HG02763 (cell line): ENCODE data around the gene PDE4D.

ENCODE experiments used
- ATAC-seq: cut with Tn5 transposase; IDR thresholded peaks from one replicate; pipeline ENCODE4 v1.9.1; 2021; ENCODE audit warnings: mild to moderate bottlenecking, moderate library complexity; ENCODE audit not compliant: unreplicated experiment

The PDE4D gene

GRCh38 chr5:59893429-59894227, at the start of gene PDE4D:
Gene PDE4D (minus strand): TSS chr5:59893726.
- no peak for ATAC-seq

- ATAC-seq = no peak
These were observed 44.1 kb upstream of the PDE4D start for GRCh38 chr5:59937633-59938032.

GRCh38 chr5:59923465-59923864, 29.9 kb upstream of the PDE4D start:
- ATAC-seq = no peak

- ATAC-seq = no peak
These were observed 28.7 kb upstream of the PDE4D start for GRCh38 chr5:59922220-59922619.

- ATAC-seq = no peak
These were observed 28.3 kb upstream of the PDE4D start for GRCh38 chr5:59921816-59922215.

GRCh38 chr5:59919484-59919883, 26.0 kb upstream of the PDE4D start:
- no peak for ATAC-seq

GRCh38 chr5:59917121-59917520, 23.6 kb upstream of the PDE4D start:
- ATAC-seq = no peak

- no peak for ATAC-seq
These were observed 11.7 kb upstream of the PDE4D start for GRCh38 chr5:59905188-59905587.

GRCh38 chr5:59897075-59897474, 3.5 kb upstream of the PDE4D start:
- no peak for ATAC-seq

- no peak for ATAC-seq
These were observed 1.4 kb downstream of the PDE4D start for GRCh38 chr5:59891962-59892643.

GRCh38 chr5:59887274-59887673, 6.3 kb downstream of the PDE4D start:
- no peak for ATAC-seq

GRCh38 chr5:59874675-59875074, 18.9 kb downstream of the PDE4D start:
- no peak for ATAC-seq

GRCh38 chr5:59873113-59873512, 20.4 kb downstream of the PDE4D start:
- ATAC-seq = no peak

- no peak for ATAC-seq
These were observed 26.9 kb downstream of the PDE4D start for GRCh38 chr5:59866661-59867060.

GRCh38 chr5:59864718-59865117, 28.8 kb downstream of the PDE4D start:
- ATAC-seq = no peak

GRCh38 chr5:59863777-59864176, 29.7 kb downstream of the PDE4D start:
- ATAC-seq = no peak

GRCh38 chr5:59856358-59856757, 37.2 kb downstream of the PDE4D start:
- no peak for ATAC-seq

- ATAC-seq = no peak
These were observed 42.8 kb downstream of the PDE4D start for GRCh38 chr5:59850766-59851165.

- ATAC-seq = no peak
These were observed 45.9 kb downstream of the PDE4D start for GRCh38 chr5:59847586-59847985.

GRCh38 chr5:59845730-59846129, 47.8 kb downstream of the PDE4D start:
- no peak for ATAC-seq

GRCh38 chr5:59843511-59844213, 49.9 kb downstream of the PDE4D start:
- no peak for ATAC-seq

- no peak for ATAC-seq
These were observed 50.5 kb downstream of the PDE4D start for GRCh38 chr5:59842999-59843398.
